ENCODE measurements around the gene CEP89.
"Not testable (repeated sequence)": the region's sequence is repeated elsewhere in the genome, so short reads cannot be mapped to it uniquely, and the experiment has no call there.

Gene CEP89

GRCh38 chr19:32890841-32891240 lies 80.9 kb downstream of the CEP89 start:
- DNase-seq = no peak

- DNase-seq = no peak
Measured at GRCh38 chr19:32890326-32890725, 81.4 kb downstream of the CEP89 start.

- DNase-seq = no peak
Measured at GRCh38 chr19:32889137-32889934, 82.4 kb downstream of the CEP89 start.

GRCh38 chr19:32887572-32888215 lies 84.1 kb downstream of the CEP89 start:
- no peak for DNase-seq

GRCh38 chr19:32886241-32886640 lies 85.5 kb downstream of the CEP89 start:
- no peak for DNase-seq

GRCh38 chr19:32885255-32885654 lies 86.5 kb downstream of the CEP89 start:
- DNase-seq = not testable (repeated sequence)

GRCh38 chr19:32881766-32882165 lies 90.0 kb downstream of the CEP89 start:
- no peak for DNase-seq

GRCh38 chr19:32880622-32881021 lies 91.1 kb downstream of the CEP89 start:
- DNase-seq = no peak

GRCh38 chr19:32879741-32880140 lies 92.0 kb downstream of the CEP89 start:
- DNase-seq = no peak

- DNase-seq = no peak
Measured at GRCh38 chr19:32878988-32879387, 92.8 kb downstream of the CEP89 start.

GRCh38 chr19:32877977-32878745 lies 93.6 kb downstream of the CEP89 start:
- no peak for DNase-seq

- no peak for DNase-seq
Measured at GRCh38 chr19:32877323-32877912, 94.3 kb downstream of the CEP89 start.

- no peak for DNase-seq
Measured at GRCh38 chr19:32876919-32877285, 94.9 kb downstream of the CEP89 start.

- DNase-seq = no peak
Measured at GRCh38 chr19:32876236-32876918, 95.4 kb downstream of the CEP89 start.

GRCh38 chr19:32875428-32875827 lies 96.3 kb downstream of the CEP89 start:
- DNase-seq = no peak

- no peak for DNase-seq
Measured at GRCh38 chr19:32874605-32875004, 97.2 kb downstream of the CEP89 start.

GRCh38 chr19:32873247-32873959 lies 98.4 kb downstream of the CEP89 start:
- DNase-seq = no peak

- DNase-seq = no peak
Measured at GRCh38 chr19:32872391-32872790, 99.4 kb downstream of the CEP89 start.

GRCh38 chr19:32870981-32871451 lies 100.7 kb downstream of the CEP89 start:
- no peak for DNase-seq

- no peak for DNase-seq
Measured at GRCh38 chr19:32869966-32870573, 101.7 kb downstream of the CEP89 start.

GRCh38 chr19:32869369-32869965 lies 102.3 kb downstream of the CEP89 start, which contains the start of gene SLC7A9:
Gene SLC7A9 (minus strand): TSS chr19:32869767. CDS start chr19:32868534, 1,233 bp downstream.
- no peak for DNase-seq
